ENCODE measurements around the gene AANAT.

DNA sequence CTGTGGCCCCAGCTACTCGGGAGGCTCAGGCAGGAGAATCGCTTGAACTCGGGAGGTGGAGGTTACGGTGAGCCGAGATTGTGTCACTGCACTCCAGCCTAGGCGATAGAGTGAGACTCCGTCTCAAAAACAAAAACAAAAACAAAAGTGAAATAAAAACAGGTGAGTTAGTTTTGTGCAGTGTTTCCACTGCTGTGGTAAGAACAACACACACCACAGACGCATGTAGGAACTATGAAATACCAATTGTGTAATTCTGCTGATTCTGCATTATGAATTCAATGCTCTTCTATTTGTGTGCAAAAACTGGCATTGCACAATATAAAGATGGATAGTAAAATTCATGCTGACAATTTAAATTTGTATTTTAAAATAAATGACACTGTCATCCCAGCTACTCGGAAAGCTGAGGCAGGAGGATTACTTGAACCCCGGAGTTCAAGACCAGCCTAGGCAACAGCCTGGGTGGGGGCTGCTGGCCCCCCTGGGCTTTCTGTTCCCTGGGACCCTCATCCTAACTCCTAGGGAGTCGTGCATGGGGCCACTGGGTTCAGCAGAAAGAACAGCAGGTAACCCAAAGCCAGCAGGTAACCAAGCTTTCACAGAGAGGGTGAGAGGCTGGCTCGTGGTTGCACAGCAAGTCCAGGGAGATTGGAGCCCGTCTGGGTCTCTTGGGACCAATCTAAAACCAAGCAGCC, 44.4 kb downstream of the AANAT start:
- no peak for TF ChIP-seq POLR2A (IDR thresholded peaks at IDR 0.05)
- TF ChIP-seq, protein P1, sequence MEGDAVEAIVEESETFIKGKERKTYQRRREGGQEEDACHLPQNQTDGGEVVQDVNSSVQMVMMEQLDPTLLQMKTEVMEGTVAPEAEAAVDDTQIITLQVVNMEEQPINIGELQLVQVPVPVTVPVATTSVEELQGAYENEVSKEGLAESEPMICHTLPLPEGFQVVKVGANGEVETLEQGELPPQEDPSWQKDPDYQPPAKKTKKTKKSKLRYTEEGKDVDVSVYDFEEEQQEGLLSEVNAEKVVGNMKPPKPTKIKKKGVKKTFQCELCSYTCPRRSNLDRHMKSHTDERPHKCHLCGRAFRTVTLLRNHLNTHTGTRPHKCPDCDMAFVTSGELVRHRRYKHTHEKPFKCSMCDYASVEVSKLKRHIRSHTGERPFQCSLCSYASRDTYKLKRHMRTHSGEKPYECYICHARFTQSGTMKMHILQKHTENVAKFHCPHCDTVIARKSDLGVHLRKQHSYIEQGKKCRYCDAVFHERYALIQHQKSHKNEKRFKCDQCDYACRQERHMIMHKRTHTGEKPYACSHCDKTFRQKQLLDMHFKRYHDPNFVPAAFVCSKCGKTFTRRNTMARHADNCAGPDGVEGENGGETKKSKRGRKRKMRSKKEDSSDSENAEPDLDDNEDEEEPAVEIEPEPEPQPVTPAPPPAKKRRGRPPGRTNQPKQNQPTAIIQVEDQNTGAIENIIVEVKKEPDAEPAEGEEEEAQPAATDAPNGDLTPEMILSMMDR (IDR thresholded peaks at IDR 0.05): no peak

Measured in right lobe of liver (tissue), 4 donors.